GM10266 (cell line): ENCODE data around the gene NELL1.

Experiments used
- DNase-seq: peaks from one replicate; pipeline ENCODE4 v3.0.0; 2012; ENCODE audit errors: extremely low spot score
- CTCF ChIP-seq: IDR thresholded peaks from 2 replicates; pipeline ENCODE4 v1.5.1; 2012; ENCODE audit warnings: mild to moderate bottlenecking, low read depth; ENCODE audit not compliant: control insufficient read depth, insufficient read depth; ENCODE audit errors: missing control alignments

Gene NELL1

GRCh38 chr11:21105196-21105917 lies 436.0 kb downstream of the NELL1 start:
- DNase-seq = no peak
- TF ChIP-seq CTCF = no peak

GRCh38 chr11:21109341-21109740 lies 440.0 kb downstream of the NELL1 start:
- DNase-seq = no peak
- TF ChIP-seq CTCF = no peak

- DNase-seq = no peak
- TF ChIP-seq CTCF = no peak
These were observed 441.0 kb downstream of the NELL1 start for GRCh38 chr11:21110415-21110814.

DNA sequence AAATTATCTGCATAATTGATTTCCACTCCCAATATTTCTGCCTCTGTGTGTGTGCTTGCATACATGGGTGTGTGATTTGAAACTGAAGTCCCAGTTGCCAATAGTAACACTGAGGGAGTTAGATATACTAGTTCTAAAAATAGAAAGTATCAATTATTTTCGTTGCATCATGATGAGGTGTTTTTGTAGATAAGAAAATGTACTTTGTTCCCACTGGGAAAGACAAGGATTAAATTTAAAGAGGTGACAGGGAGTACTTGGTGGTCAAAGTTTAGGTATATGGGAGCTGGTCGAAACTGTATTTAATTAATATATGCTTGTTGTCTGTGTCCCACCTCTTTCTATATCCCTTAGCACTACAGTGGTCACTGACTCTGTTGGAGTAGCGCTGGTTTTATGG lies 444.5 kb downstream of the NELL1 start:
- DNase-seq = no peak

DNA sequence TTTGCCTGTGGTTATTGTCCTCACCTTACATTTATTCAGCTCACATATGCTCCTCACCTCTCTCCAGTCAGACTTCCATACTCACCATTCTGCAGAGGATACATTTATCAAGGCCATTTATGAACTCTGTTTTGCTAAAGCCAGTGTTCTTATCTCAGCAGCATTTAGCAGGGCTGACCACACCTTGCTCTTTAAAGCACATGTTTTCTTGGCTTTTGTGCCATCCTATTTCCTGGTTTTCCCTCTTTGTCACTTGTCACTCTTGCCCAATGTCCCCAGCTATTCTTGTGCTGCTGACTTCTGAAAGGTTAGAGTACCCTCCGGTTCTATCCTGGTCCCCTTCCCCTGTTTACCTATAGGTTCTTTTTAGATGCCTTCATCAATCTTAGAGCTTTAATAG lies 446.6 kb downstream of the NELL1 start:
- DNase-seq = no peak
- TF ChIP-seq CTCF = no peak

More for the DNA sequence above, 444.5 kb downstream of the NELL1 start:
- TF ChIP-seq CTCF = no peak

DNA sequence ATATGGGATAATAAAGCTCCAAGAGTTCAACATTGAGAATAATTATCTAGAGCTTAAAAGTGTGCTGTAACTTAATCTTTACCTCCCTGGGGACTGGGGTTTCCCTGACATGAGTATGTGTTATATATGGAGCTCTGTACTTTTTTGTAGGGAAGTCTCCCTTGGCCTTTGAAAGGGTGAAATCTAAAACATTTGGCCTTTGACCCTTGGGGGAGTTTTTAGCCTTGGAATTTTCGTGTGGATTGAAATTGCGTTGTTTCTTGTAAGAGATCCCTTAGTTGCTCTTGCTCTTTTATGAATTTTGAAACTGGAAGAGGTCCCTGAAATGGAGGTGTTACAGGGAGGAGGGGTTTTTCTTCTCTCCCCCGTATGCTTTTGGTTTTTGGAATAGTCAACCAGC lies 450.0 kb downstream of the NELL1 start:
- DNase-seq = no peak
- TF ChIP-seq CTCF = no peak

DNA sequence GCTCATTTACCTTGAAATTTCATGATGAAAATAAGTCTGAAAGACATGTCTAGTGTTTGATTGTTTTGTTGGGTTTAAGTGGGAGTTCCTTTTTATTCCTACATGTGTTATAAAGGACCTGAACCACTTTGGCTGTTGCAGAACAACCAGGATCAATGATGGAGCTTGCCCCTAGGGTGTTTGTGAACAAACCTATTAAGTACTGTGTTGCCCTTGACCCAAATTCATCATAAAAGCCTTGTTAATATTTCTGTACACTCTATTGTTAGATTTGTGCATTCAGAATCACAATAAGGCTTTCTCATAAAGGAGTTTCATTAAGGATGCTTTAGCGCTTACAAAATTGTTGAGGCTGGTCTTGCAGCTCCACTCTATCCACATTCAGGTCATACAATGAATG lies 452.6 kb downstream of the NELL1 start:
- no peak for TF ChIP-seq CTCF
- DNase-seq = no peak
